ENCODE measurements around the gene PACS2.

Gene PACS2

GRCh38 chr14:105315211-105315721 is 718 bp downstream of the PACS2 start:
- no peaks in the 10 kb centered on the region for H3F3A ChIP-seq (ENCODE audit: low read depth)
- peaks cover 37% of the 10 kb centered on the region; the same call in 1 of the 2 replicates for H3K79me2 ChIP-seq (ENCODE audit: insufficient read depth, low read length)
- H3K27me3 ChIP-seq (ENCODE audit: insufficient read depth, low read length, poor library complexity, severe bottlenecking) = no peaks in the 10 kb centered on the region
- no peaks in the 10 kb centered on the region for H3K9me2 ChIP-seq (replicated peaks; ENCODE audit: low read depth, low read length)
- peaks cover 21% of the 10 kb centered on the region for H4K20me1 ChIP-seq (ENCODE audit: insufficient read depth, low read length, poor library complexity, severe bottlenecking)
- peak overlapping the region; percentile 95 for H3K4me2 ChIP-seq (ENCODE audit: low read depth, low read length, poor library complexity, severe bottlenecking)
- peak overlapping the region; percentile 55 for H3K9ac ChIP-seq (ENCODE audit: low read depth, low read length, poor library complexity, severe bottlenecking)
- no peaks in the 10 kb centered on the region for H3K36me3 ChIP-seq (ENCODE audit: insufficient read depth, low read length)
- H2AFZ ChIP-seq (ENCODE audit: low read length) = no peak overlapping the region
- H3K4me1 ChIP-seq (ENCODE audit: insufficient read depth, low read length, poor library complexity, severe bottlenecking) = peaks cover 34% of the 10 kb centered on the region
- no peak for TF ChIP-seq CTCF (conservative IDR thresholded peaks at IDR 0.05; ENCODE audit: low read length)
- TF ChIP-seq EZH2phosphoT487 (IDR thresholded peaks at IDR 0.05; ENCODE audit: borderline replicate concordance) = no peak
- H3K4me3 ChIP-seq (ENCODE audit: low read length, poor library complexity, severe bottlenecking) = peak overlapping the region; percentile 76
- H3K9me3 ChIP-seq (ENCODE audit: insufficient read depth, low read depth, low read length) = no peaks in the 10 kb centered on the region

DNA sequence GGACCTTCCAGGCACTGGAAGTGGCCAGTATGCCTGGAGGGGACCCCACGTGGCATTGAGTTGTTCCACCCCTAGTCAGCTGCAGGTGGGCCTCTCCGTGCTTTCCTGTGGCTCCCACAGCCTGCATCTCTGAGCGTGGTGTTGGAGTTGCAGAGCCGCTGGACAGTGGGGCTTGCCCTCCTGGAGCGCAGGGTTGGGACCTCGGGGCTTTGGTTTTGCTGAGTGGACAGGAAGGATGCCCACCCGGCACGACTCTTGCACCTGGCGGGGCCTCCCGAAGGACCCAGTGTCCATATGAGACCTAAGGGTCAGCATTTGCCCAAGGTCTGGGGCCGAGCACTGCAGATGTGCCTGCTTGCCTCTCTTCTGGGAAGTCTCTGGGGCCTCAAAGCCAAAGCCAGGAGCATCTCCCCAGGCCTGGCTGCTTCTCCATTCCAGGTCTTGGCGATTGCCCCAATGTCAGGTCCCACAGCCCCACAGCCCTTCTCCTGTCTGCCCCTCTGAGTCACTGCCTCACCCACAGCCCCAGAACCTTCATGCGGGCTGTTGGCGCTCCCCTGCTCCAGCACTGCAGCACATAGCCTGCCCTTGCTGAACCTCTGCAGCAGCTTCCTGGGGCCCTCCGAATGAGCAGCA is 1.5 kb downstream of the PACS2 start:
- Histone ChIP-seq H3K4me3 (ENCODE audit: low read length, poor library complexity, severe bottlenecking) (peak overlapping the region; percentile 76), H3K9me3 (ENCODE audit: insufficient read depth, low read depth, low read length) (no peaks in the 10 kb centered on the region), H3K4me2 (ENCODE audit: low read depth, low read length, poor library complexity, severe bottlenecking) (peak overlapping the region; percentile 95), H3K79me2 (ENCODE audit: insufficient read depth, low read length) (peaks cover 45% of the 10 kb centered on the region), H3K27me3 (ENCODE audit: insufficient read depth, low read length, poor library complexity, severe bottlenecking) (no peaks in the 10 kb centered on the region), H3K9me2 (replicated peaks; ENCODE audit: low read depth, low read length) (no peaks in the 10 kb centered on the region), H3K4me1 (ENCODE audit: insufficient read depth, low read length, poor library complexity, severe bottlenecking) (peaks cover 34% of the 10 kb centered on the region), H3F3A (ENCODE audit: low read depth) (no peaks in the 10 kb centered on the region), H2AFZ (ENCODE audit: low read length) (no peak overlapping the region), H3K9ac (ENCODE audit: low read depth, low read length, poor library complexity, severe bottlenecking) (peak overlapping the region; percentile 55), H3K36me3 (ENCODE audit: insufficient read depth, low read length) (no peaks in the 10 kb centered on the region), H4K20me1 (ENCODE audit: insufficient read depth, low read length, poor library complexity, severe bottlenecking) (peaks cover 21% of the 10 kb centered on the region)
- TF ChIP-seq CTCF (conservative IDR thresholded peaks at IDR 0.05; ENCODE audit: low read length) = no peak
- TF ChIP-seq EZH2phosphoT487 (IDR thresholded peaks at IDR 0.05; ENCODE audit: borderline replicate concordance) = no peak

DNA sequence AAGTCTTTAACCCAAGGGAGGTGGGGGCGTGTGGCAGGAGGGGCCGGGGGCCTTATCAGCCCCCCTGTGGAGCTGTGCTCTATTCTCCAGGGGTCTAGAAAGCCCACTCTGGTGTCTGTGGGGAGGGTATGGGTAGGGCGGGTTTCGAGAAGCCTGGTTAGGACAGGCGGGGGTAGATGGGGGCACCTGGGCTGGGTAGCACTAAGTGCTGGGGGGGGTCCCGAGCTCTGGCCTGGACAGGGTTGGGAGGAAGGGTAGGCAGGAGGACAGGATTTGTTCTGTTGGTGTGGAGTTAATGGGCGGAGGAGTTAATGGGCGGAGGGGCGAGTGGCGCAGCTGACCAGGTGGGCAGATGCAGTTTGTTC is 2.0 kb downstream of the PACS2 start:
- Histone ChIP-seq H3K4me3 (ENCODE audit: low read length, poor library complexity, severe bottlenecking) (peak overlapping the region; percentile 76), H3K36me3 (ENCODE audit: insufficient read depth, low read length) (no peaks in the 10 kb centered on the region), H3K79me2 (ENCODE audit: insufficient read depth, low read length) (peaks cover 50% of the 10 kb centered on the region), H3K4me2 (ENCODE audit: low read depth, low read length, poor library complexity, severe bottlenecking) (peak overlapping the region; percentile 95), H4K20me1 (ENCODE audit: insufficient read depth, low read length, poor library complexity, severe bottlenecking) (peaks cover 21% of the 10 kb centered on the region), H2AFZ (ENCODE audit: low read length) (no peak overlapping the region), H3K9me2 (replicated peaks; ENCODE audit: low read depth, low read length) (no peaks in the 10 kb centered on the region), H3K4me1 (ENCODE audit: insufficient read depth, low read length, poor library complexity, severe bottlenecking) (peaks cover 34% of the 10 kb centered on the region), H3K9me3 (ENCODE audit: insufficient read depth, low read depth, low read length) (no peaks in the 10 kb centered on the region), H3F3A (ENCODE audit: low read depth) (no peaks in the 10 kb centered on the region), H3K9ac (ENCODE audit: low read depth, low read length, poor library complexity, severe bottlenecking) (no peak overlapping the region), H3K27me3 (ENCODE audit: insufficient read depth, low read length, poor library complexity, severe bottlenecking) (no peaks in the 10 kb centered on the region)
- TF ChIP-seq EZH2phosphoT487 (IDR thresholded peaks at IDR 0.05; ENCODE audit: borderline replicate concordance) (no peak), CTCF (conservative IDR thresholded peaks at IDR 0.05; ENCODE audit: low read length) (no peak)
